Suprapubic skin (tissue), 4 donors: Measurements from ENCODE around the gene RPL10A. TPM values are rescaled to one million over a fixed set of nuclear protein-coding genes. Genes with fewer than 3 reads are reported as not detected.

Source experiments
- DNase-seq, 2 donors: peaks; one replicate each; pipeline ENCODE4 v3.0.0-alpha.2; 2019; ENCODE audit warnings: low spot score in 2 of 2
- H3K27ac ChIP-seq: fragments of 200-600 bp; sonication (generic); one replicate; pipeline ENCODE4 v1.5.1; 2019
- H3K27me3 ChIP-seq: fragments of 200-600 bp; sonication (generic); one replicate; pipeline ENCODE4 v1.5.1; 2019
- H3K36me3 ChIP-seq: fragments of 200-600 bp; sonication (generic); one replicate; pipeline ENCODE4 v1.5.1; 2019
- H3K4me1 ChIP-seq: fragments of 200-600 bp; sonication (generic); one replicate; pipeline ENCODE4 v1.5.1; 2019
- H3K4me3 ChIP-seq: fragments of 200-600 bp; sonication (generic); one replicate; pipeline ENCODE4 v1.5.1; 2019; ENCODE audit warnings: mild to moderate bottlenecking
- H3K9me3 ChIP-seq: fragments of 200-600 bp; sonication (generic); one replicate; pipeline ENCODE4 v1.5.1; 2019
- CTCF ChIP-seq, 2 donors: fragments of 200-600 bp in 1 of 2; fragments of 450-650 bp in 1 of 2; sonication (generic) in 1 of 2; IDR thresholded peaks; one replicate each; pipeline ENCODE4 v1.5.1; 2016 to 2019; ENCODE audit warnings: antibody characterized with exemption in 2 of 2, mild to moderate bottlenecking in 1 of 2, moderate library complexity in 1 of 2
- EP300 ChIP-seq: sonication (generic); formaldehyde crosslinking; IDR thresholded peaks from one replicate; pipeline ENCODE4 v1.6.1; 2017; ENCODE audit warnings: antibody characterized with exemption
- POLR2A ChIP-seq, 2 donors: fragments of 450-650 bp; IDR thresholded peaks; one replicate each; pipeline ENCODE4 v1.6.1; 2017; ENCODE audit warnings: antibody characterized with exemption in 2 of 2, mild to moderate bottlenecking in 2 of 2, moderate library complexity in 2 of 2
- POLR2AphosphoS5 ChIP-seq, 3 donors: sonication (generic); formaldehyde crosslinking; IDR thresholded peaks; one replicate each; pipeline ENCODE4 v1.6.1; 2017; ENCODE audit warnings: antibody characterized with exemption in 3 of 3
- WGBS: methylation state at CpG from one replicate; pipeline ENCODE4 v1.1.5; 2018; 5-methylcytosine and 5-hydroxymethylcytosine counted together
- total RNA-seq, 4 donors: library from RNA; depleted of rRNA; stranded (reverse); fragments of >200 nt; gene quantifications; one replicate each; pipeline ENCODE4 v1.1.0, GENCODE V29; 2016

Gene RPL10A
- total RNA-seq, 4 donors from 2014 or later: 1,092 to 2,148 (median 1,858) TPM

- peaks cover 35% of the 10 kb centered on the region for H3K4me1 ChIP-seq
- DNase-seq: no peak
- peaks cover 72% of the 10 kb centered on the region for H3K36me3 ChIP-seq
- H3K4me3 ChIP-seq: no peak overlapping the region
- H3K9me3 ChIP-seq: no peaks in the 10 kb centered on the region
- WGBS: 93% methylated on average over 3 of the region's 14 CpGs
- no peak for TF ChIP-seq EP300
- no peak for TF ChIP-seq POLR2AphosphoS5 (IDR thresholded peaks at IDR 0.05)
- TF ChIP-seq POLR2A (IDR thresholded peaks at IDR 0.05): no peak
- H3K27me3 ChIP-seq: no peaks in the 10 kb centered on the region
- no peak overlapping the region for H3K27ac ChIP-seq
Measured at GRCh38 chr6:35474131-35474941, 6.1 kb downstream of the RPL10A start.

GRCh38 chr6:35474942-35475570 is 6.9 kb downstream of the RPL10A start:
- 88% methylated on average over 18 of the region's 20 CpGs for WGBS
- Histone ChIP-seq H3K4me3 (no peak overlapping the region), H3K27me3 (no peaks in the 10 kb centered on the region), H3K4me1 (peaks cover 27% of the 10 kb centered on the region), H3K9me3 (no peaks in the 10 kb centered on the region), H3K27ac (no peak overlapping the region), H3K36me3 (peaks cover 80% of the 10 kb centered on the region)
- TF ChIP-seq EP300: no peak
- no peak for TF ChIP-seq POLR2AphosphoS5 (IDR thresholded peaks at IDR 0.05)
- no peak for TF ChIP-seq CTCF (IDR thresholded peaks at IDR 0.05)
- TF ChIP-seq POLR2A (IDR thresholded peaks at IDR 0.05): no peak
- no peak for DNase-seq

GRCh38 chr6:35475573-35475972 is 7.4 kb downstream of the RPL10A start:
- Histone ChIP-seq H3K4me3 (no peak overlapping the region), H3K9me3 (no peaks in the 10 kb centered on the region), H3K27ac (no peak overlapping the region), H3K4me1 (peaks cover 22% of the 10 kb centered on the region), H3K36me3 (peaks cover 80% of the 10 kb centered on the region), H3K27me3 (no peaks in the 10 kb centered on the region)
- no peak for DNase-seq
- WGBS: no CpG with 5 or more reads among the region's 4 CpGs
- TF ChIP-seq POLR2AphosphoS5 (IDR thresholded peaks at IDR 0.05) (no peak), EP300 (no peak), CTCF (IDR thresholded peaks at IDR 0.05) (no peak), POLR2A (IDR thresholded peaks at IDR 0.05) (no peak)

GRCh38 chr6:35476004-35476403 is 7.8 kb downstream of the RPL10A start:
- TF ChIP-seq POLR2A (IDR thresholded peaks at IDR 0.05) (no peak), POLR2AphosphoS5 (IDR thresholded peaks at IDR 0.05) (no peak), EP300 (no peak), CTCF (IDR thresholded peaks at IDR 0.05) (no peak)
- Histone ChIP-seq H3K4me1 (peaks cover 18% of the 10 kb centered on the region), H3K36me3 (peaks cover 78% of the 10 kb centered on the region), H3K4me3 (no peak overlapping the region), H3K9me3 (no peaks in the 10 kb centered on the region), H3K27me3 (no peaks in the 10 kb centered on the region), H3K27ac (no peak overlapping the region)
- no peak for DNase-seq
- 72% methylated on average over 14 of the region's 14 CpGs for WGBS

GRCh38 chr6:35477028-35477427 is 8.8 kb downstream of the RPL10A start:
- Histone ChIP-seq H3K4me3 (no peak overlapping the region), H3K36me3 (peaks cover 75% of the 10 kb centered on the region), H3K27ac (no peak overlapping the region), H3K4me1 (peaks cover 8% of the 10 kb centered on the region), H3K9me3 (no peaks in the 10 kb centered on the region), H3K27me3 (no peaks in the 10 kb centered on the region)
- WGBS: 87% methylated on average over 8 of the region's 8 CpGs
- no peak for TF ChIP-seq EP300
- no peak for TF ChIP-seq POLR2AphosphoS5 (IDR thresholded peaks at IDR 0.05)
- TF ChIP-seq CTCF (IDR thresholded peaks at IDR 0.05): no peak
- no peak for TF ChIP-seq POLR2A (IDR thresholded peaks at IDR 0.05)
- no peak for DNase-seq
